Fibroblast of lung (primary cell): ENCODE data around the gene GRAP2. TPM values are rescaled to one million over a fixed set of nuclear protein-coding genes. Genes with fewer than 3 reads are reported as not detected.

ENCODE experiments used
- DNase-seq, 2 donors: peaks; one replicate each; pipeline versions ENCODE4 v3.0.0 to v3.0.0-alpha.2; 2010; ENCODE audit warnings: low read depth in 2 of 2
- H2AFZ ChIP-seq: 2 replicates; pipeline ENCODE4 v1.5.1; 2012; ENCODE audit warnings: low read length, control low read depth, inconsistent platforms
- H3K27ac ChIP-seq: 2 replicates; pipeline ENCODE4 v1.5.1; 2011; ENCODE audit warnings: low read length, control low read depth; ENCODE audit not compliant: insufficient read depth
- H3K27me3 ChIP-seq: 2 replicates; pipeline ENCODE4 v1.5.1; 2011; ENCODE audit warnings: mild to moderate bottlenecking, low read length; ENCODE audit not compliant: control insufficient read depth, insufficient read depth
- H3K36me3 ChIP-seq: 2 replicates; pipeline ENCODE4 v1.5.1; 2011; ENCODE audit warnings: low read length; ENCODE audit not compliant: control insufficient read depth, insufficient read depth
- H3K4me1 ChIP-seq: 2 replicates; pipeline ENCODE4 v1.5.1; 2011; ENCODE audit warnings: low read length; ENCODE audit not compliant: control insufficient read depth, insufficient read depth; ENCODE audit errors: extremely low read depth
- H3K4me2 ChIP-seq: 2 replicates; pipeline ENCODE4 v1.5.1; 2011; ENCODE audit warnings: low read length, control low read depth; ENCODE audit not compliant: insufficient read depth; ENCODE audit errors: extremely low read depth
- H3K4me3 ChIP-seq, 4 experiments: fragments of 200-600 bp in 1 of 4; sonication (generic) in 1 of 4; replicated peaks in 1 of 4; 2 replicates each; pipeline ENCODE4 v1.5.1; 2011 to 2016; ENCODE audit warnings: low read length in 4 of 4, low read depth in 3 of 4, mild to moderate bottlenecking in 3 of 4, control low read depth in 2 of 4, inconsistent platforms in 1 of 4, mixed read lengths in 1 of 4; ENCODE audit not compliant: insufficient read depth in 1 of 4; ENCODE audit errors: control extremely low read depth in 1 of 4
- H3K79me2 ChIP-seq: 2 replicates; pipeline ENCODE4 v1.5.1; 2012; ENCODE audit warnings: mild to moderate bottlenecking, low read length, inconsistent platforms; ENCODE audit not compliant: control insufficient read depth, insufficient read depth
- H3K9ac ChIP-seq: 2 replicates; pipeline ENCODE4 v1.5.1; 2011; ENCODE audit warnings: mild to moderate bottlenecking, low read length, control low read depth; ENCODE audit not compliant: insufficient read depth
- H3K9me3 ChIP-seq: 2 replicates; pipeline ENCODE4 v1.5.1; 2012; ENCODE audit warnings: low read depth, low read length; ENCODE audit not compliant: control insufficient read depth, insufficient read depth
- H4K20me1 ChIP-seq: 2 replicates; pipeline ENCODE4 v1.5.1; 2011; ENCODE audit warnings: low read length; ENCODE audit not compliant: control insufficient read depth, insufficient read depth; ENCODE audit errors: extremely low read depth
- EZH2 ChIP-seq: IDR thresholded peaks from 2 replicates; pipeline ENCODE4 v1.5.1; 2012; ENCODE audit warnings: low read length, control low read depth, mild to moderate bottlenecking; ENCODE audit errors: missing control alignments
- polyA plus RNA-seq, 2 donors: library from polyadenylated mRNA; depleted of rRNA in 1 of 2; stranded (reverse) in 1 of 2; unstranded in 1 of 2; fragments of >200 nt; gene quantifications; 2 replicates each; pipeline ENCODE4 v1.2.1, GENCODE V29; 2011 to 2012; ENCODE audit warnings: missing spikeins in 1 of 2
- total RNA-seq: library from RNA; depleted of rRNA; stranded (reverse); fragments of >200 nt; gene quantifications from 2 replicates; pipeline ENCODE4 v1.2.1, GENCODE V29; 2014
- TF ChIP-seq, protein P1 (sequence below), 2 donors: IDR thresholded peaks in 1 of 2; conservative IDR thresholded peaks in 1 of 2; 1 replicate in 1 of 2; 2 replicates in 1 of 2; pipeline ENCODE4 v1.5.1; 2011 to 2012; ENCODE audit warnings: low read length in 2 of 2, control low read depth in 1 of 2, inconsistent platforms in 1 of 2, low read depth in 1 of 2, mild to moderate bottlenecking in 1 of 2

GRAP2 gene
- total and polyA plus RNA-seq, 2 donors (not counting 1 experiment from before 2014, with no cell fraction given) = not detected

DNA sequence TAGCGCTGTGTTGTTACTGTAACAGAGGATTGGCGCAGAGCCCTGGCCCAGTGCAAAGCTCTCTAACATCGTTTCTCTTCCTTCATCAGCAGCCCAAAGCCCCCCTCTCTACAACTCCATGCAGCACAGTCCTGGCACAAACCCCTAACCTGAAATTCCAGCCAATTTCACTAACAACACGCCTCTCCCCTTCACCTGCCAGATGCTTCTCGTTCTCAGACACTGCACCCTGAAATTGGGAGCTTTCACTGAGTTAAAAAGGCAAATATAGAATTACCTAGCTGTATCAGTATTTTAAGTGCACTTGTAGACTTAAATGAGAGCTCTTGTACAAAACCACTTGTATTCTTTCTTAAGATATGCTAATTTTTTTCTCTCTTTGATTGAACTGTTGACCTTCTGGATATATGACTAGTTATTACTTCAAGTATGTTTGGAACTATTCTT is 16.3 kb downstream of the GRAP2 start:
- Histone ChIP-seq H3K79me2 (no peaks in the 10 kb centered on the region), H3K4me2 (no peak overlapping the region), H3K9ac (no peak overlapping the region), H3K9me3 (no peaks in the 10 kb centered on the region), H3K36me3 (no peaks in the 10 kb centered on the region), H2AFZ (no peak overlapping the region), H3K4me1 (no peaks in the 10 kb centered on the region), H3K4me3 (no peak overlapping the region), H4K20me1 (no peaks in the 10 kb centered on the region), H3K27ac (no peak overlapping the region), H3K27me3 (no peaks in the 10 kb centered on the region)
- no peak for DNase-seq
- TF ChIP-seq, protein P1, sequence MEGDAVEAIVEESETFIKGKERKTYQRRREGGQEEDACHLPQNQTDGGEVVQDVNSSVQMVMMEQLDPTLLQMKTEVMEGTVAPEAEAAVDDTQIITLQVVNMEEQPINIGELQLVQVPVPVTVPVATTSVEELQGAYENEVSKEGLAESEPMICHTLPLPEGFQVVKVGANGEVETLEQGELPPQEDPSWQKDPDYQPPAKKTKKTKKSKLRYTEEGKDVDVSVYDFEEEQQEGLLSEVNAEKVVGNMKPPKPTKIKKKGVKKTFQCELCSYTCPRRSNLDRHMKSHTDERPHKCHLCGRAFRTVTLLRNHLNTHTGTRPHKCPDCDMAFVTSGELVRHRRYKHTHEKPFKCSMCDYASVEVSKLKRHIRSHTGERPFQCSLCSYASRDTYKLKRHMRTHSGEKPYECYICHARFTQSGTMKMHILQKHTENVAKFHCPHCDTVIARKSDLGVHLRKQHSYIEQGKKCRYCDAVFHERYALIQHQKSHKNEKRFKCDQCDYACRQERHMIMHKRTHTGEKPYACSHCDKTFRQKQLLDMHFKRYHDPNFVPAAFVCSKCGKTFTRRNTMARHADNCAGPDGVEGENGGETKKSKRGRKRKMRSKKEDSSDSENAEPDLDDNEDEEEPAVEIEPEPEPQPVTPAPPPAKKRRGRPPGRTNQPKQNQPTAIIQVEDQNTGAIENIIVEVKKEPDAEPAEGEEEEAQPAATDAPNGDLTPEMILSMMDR (conservative IDR thresholded peaks at IDR 0.05 in 1 of 2, IDR thresholded peaks at IDR 0.05 in 1 of 2; ENCODE audit: low read depth in 1 of 2, low read length in 2 of 2) = no peak
- TF ChIP-seq EZH2 = no peak

DNA sequence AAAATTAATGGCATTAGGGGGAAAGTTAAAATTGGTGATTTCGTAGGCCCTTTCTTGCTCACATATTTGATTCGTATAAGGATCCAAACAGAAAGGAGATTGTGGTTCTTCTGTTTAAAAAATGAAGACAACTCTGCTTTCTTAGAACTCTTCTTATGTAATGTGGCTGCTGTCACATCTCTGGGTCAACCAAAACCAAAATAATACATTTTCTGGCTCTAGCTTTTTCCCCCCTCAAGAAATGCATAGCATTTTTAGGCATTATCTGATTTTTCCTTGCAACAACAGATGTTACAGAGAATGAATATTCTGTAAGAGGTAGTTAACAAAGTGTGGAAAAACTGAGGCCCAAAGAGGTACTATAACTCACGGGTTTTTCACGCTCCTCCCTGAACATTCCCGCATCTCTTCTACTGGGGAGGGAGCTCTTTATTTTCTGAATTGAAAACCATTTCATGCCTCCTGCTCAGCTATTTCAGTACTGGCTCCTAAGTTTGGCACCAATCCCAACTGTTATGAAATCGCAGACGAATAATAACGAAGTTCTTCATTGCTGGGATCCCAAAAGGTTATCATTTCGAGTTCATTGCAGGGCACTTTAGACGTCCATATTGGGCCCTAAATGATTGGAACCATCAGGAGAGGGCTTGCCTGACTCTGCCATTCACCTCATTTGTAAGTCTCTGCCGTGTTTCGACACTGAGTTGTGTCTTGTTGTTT is 17.1 kb downstream of the GRAP2 start:
- Histone ChIP-seq H3K79me2 (no peaks in the 10 kb centered on the region), H3K4me2 (no peak overlapping the region), H3K4me3 (no peak overlapping the region), H3K36me3 (no peaks in the 10 kb centered on the region), H3K27me3 (no peaks in the 10 kb centered on the region), H3K4me1 (no peaks in the 10 kb centered on the region), H4K20me1 (no peaks in the 10 kb centered on the region), H2AFZ (no peak overlapping the region), H3K9me3 (no peaks in the 10 kb centered on the region), H3K9ac (no peak overlapping the region), H3K27ac (no peak overlapping the region)
- TF ChIP-seq, protein P1 (conservative IDR thresholded peaks at IDR 0.05 in 1 of 2, IDR thresholded peaks at IDR 0.05 in 1 of 2; ENCODE audit: low read depth in 1 of 2, low read length in 2 of 2) = no peak
- no peak for TF ChIP-seq EZH2
- peak in 1 of 2 donors; percentile 30 for DNase-seq

DNA sequence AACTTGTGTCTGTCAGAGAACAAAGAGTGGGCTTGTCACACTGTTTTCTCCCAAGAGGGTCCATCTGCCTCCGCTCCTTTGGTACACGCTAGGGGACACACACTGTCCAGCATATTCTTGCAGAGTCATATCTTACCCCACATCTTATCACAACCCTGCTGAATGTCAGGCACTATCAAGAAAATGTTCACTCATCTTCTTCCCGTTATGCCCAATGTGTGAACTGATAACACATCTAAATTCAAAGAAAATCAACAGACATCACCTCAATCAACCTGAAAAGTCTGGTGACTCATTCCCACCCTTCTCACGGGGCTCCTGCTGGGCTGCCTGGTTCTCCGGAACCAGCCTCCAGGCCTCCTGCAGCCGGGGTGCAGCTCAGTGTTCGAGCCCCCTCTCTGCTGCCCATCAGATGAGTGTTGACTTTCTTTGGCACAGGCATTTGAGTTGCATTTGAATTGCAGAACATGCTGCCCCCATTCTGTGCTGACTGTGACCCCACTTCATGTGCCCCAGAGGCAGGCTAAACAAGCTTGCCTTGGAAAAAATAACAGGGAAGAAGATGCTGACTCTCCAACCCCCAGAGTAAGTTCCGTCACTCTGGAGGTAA is 19.4 kb downstream of the GRAP2 start:
- H2AFZ ChIP-seq = no peak overlapping the region
- H3K4me1 ChIP-seq = no peaks in the 10 kb centered on the region
- no peaks in the 10 kb centered on the region for H3K9me3 ChIP-seq
- TF ChIP-seq, protein P1 (conservative IDR thresholded peaks at IDR 0.05 in 1 of 2, IDR thresholded peaks at IDR 0.05 in 1 of 2; ENCODE audit: low read depth in 1 of 2, low read length in 2 of 2) = no peak
- TF ChIP-seq EZH2 = no peak
- H3K27ac ChIP-seq = no peak overlapping the region
- no peak overlapping the region for H3K4me2 ChIP-seq
- no peaks in the 10 kb centered on the region for H3K36me3 ChIP-seq
- no peak overlapping the region for H3K9ac ChIP-seq
- H3K4me3 ChIP-seq = no peak overlapping the region
- DNase-seq = no peak
- peaks cover 8% of the 10 kb centered on the region for H3K27me3 ChIP-seq
- H3K79me2 ChIP-seq = no peaks in the 10 kb centered on the region
- H4K20me1 ChIP-seq = no peaks in the 10 kb centered on the region
